Measurements from ENCODE around the gene ST3GAL5. TPM values are rescaled to one million over a fixed set of nuclear protein-coding genes. Genes with fewer than 3 reads are reported as not detected.

The ST3GAL5 gene
- total RNA-seq, 1 donor from 2014 or later, result 25.8 TPM

GRCh38 chr2:85811180-85812093, 77.4 kb downstream of the ST3GAL5 start:
- peaks cover 4% of the 10 kb centered on the region for H3K27me3 Mint-ChIP-seq (ENCODE audit: low read depth)
- H3K4me3 Mint-ChIP-seq, result no peak overlapping the region
- no peaks in the 10 kb centered on the region for H3K36me3 Mint-ChIP-seq
- H3K27ac Mint-ChIP-seq, result no peak overlapping the region
- DNase-seq (ENCODE audit: low spot score in 2 of 2, unreplicated experiment in 2 of 2), result no peak
- H3K4me1 Mint-ChIP-seq, result peaks cover 9% of the 10 kb centered on the region
- no peak for TF ChIP-seq CTCF (IDR thresholded peaks at IDR 0.05; ENCODE audit: unreplicated experiment)
- H3K9me3 Mint-ChIP-seq, result no peaks in the 10 kb centered on the region

- Mint-ChIP-seq H3K27me3 (ENCODE audit: low read depth) (peaks cover 2% of the 10 kb centered on the region), H3K4me3 (no peak overlapping the region), H3K9me3 (no peaks in the 10 kb centered on the region), H3K36me3 (no peaks in the 10 kb centered on the region), H3K27ac (peak overlapping the region; percentile 25), H3K4me1 (peaks cover 9% of the 10 kb centered on the region)
- TF ChIP-seq CTCF (IDR thresholded peaks at IDR 0.05; ENCODE audit: unreplicated experiment), result no peak
- DNase-seq (ENCODE audit: low spot score in 2 of 2, unreplicated experiment in 2 of 2), result peak in 1 of 2 experiments; percentile 35
These were observed 78.2 kb downstream of the ST3GAL5 start for GRCh38 chr2:85810371-85811179.

GRCh38 chr2:85807756-85808155, 81.0 kb downstream of the ST3GAL5 start:
- no peak overlapping the region for H3K4me3 Mint-ChIP-seq
- peak in 1 of 2 experiments; percentile 20 for DNase-seq (ENCODE audit: low spot score in 2 of 2, unreplicated experiment in 2 of 2)
- H3K36me3 Mint-ChIP-seq, result no peaks in the 10 kb centered on the region
- no peaks in the 10 kb centered on the region for H3K27me3 Mint-ChIP-seq (ENCODE audit: low read depth)
- H3K27ac Mint-ChIP-seq, result no peak overlapping the region
- peaks cover 5% of the 10 kb centered on the region for H3K4me1 Mint-ChIP-seq
- H3K9me3 Mint-ChIP-seq, result no peaks in the 10 kb centered on the region
- TF ChIP-seq CTCF (IDR thresholded peaks at IDR 0.05; ENCODE audit: unreplicated experiment), result no peak

- H3K36me3 Mint-ChIP-seq, result no peaks in the 10 kb centered on the region
- H3K4me3 Mint-ChIP-seq, result no peak overlapping the region
- no peaks in the 10 kb centered on the region for H3K9me3 Mint-ChIP-seq
- no peak for DNase-seq (ENCODE audit: low spot score in 2 of 2, unreplicated experiment in 2 of 2)
- no peak for TF ChIP-seq CTCF (IDR thresholded peaks at IDR 0.05; ENCODE audit: unreplicated experiment)
- peaks cover 2% of the 10 kb centered on the region for H3K4me1 Mint-ChIP-seq
- H3K27ac Mint-ChIP-seq, result no peak overlapping the region
- no peaks in the 10 kb centered on the region for H3K27me3 Mint-ChIP-seq (ENCODE audit: low read depth)
These were observed 82.3 kb downstream of the ST3GAL5 start for GRCh38 chr2:85806358-85807118.

GRCh38 chr2:85804583-85804982, 84.2 kb downstream of the ST3GAL5 start:
- peak in 1 of 2 experiments; percentile 30 for DNase-seq (ENCODE audit: low spot score in 2 of 2, unreplicated experiment in 2 of 2)

More at GRCh38 chr2:85804583-85804982, 84.2 kb downstream of the ST3GAL5 start:
- no peak overlapping the region for H3K27ac Mint-ChIP-seq
- peaks cover 8% of the 10 kb centered on the region for H3K9me3 Mint-ChIP-seq
- no peak overlapping the region for H3K4me3 Mint-ChIP-seq
- peaks cover 7% of the 10 kb centered on the region for H3K4me1 Mint-ChIP-seq
- TF ChIP-seq CTCF (IDR thresholded peaks at IDR 0.05; ENCODE audit: unreplicated experiment), result peak; percentile 81
- no peaks in the 10 kb centered on the region for H3K36me3 Mint-ChIP-seq
- no peaks in the 10 kb centered on the region for H3K27me3 Mint-ChIP-seq (ENCODE audit: low read depth)

All from mesothelial cell of epicardium (in vitro differentiated cells).